WTC11 (cell line): ENCODE data around the gene CAMSAP1. TPM values are rescaled to one million over a fixed set of nuclear protein-coding genes. Genes with fewer than 3 reads are reported as not detected.

ENCODE experiments used
- ATAC-seq: fragments of 200-7000 bp; cut with Tn5 transposase; 2 replicates; pipeline ENCODE4 v1.10.0; 2021; ENCODE audit warnings: mild to moderate bottlenecking, moderate library complexity
- CTCF ChIA-PET: fragments of 300-600 bp; sonication (Branson Sonifier 250); formaldehyde crosslinking; loops from one replicate; lab custom pipeline; 2021; ENCODE audit warnings: antibody characterized with exemption; lab: Charles Lee
- POLR2A ChIA-PET: fragments of 350-600 bp; sonication (Branson Sonifier 250); formaldehyde crosslinking; loops from one replicate; lab custom pipeline; 2021; ENCODE audit warnings: antibody characterized with exemption; lab: Charles Lee
- DNase-seq: peaks from one replicate; pipeline ENCODE4 v3.0.0; 2021; ENCODE audit warnings: low spot score
- H3K27ac Mint-ChIP-seq: 2 replicates; pipeline ENCODE4 v1.8.0; 2021; ENCODE audit warnings: mixed read lengths
- H3K27me3 Mint-ChIP-seq: 2 replicates; pipeline ENCODE4 v1.8.0; 2021; ENCODE audit warnings: low read depth, mild to moderate bottlenecking, moderate library complexity, mixed read lengths
- H3K36me3 Mint-ChIP-seq: 2 replicates; pipeline ENCODE4 v1.8.0; 2021; ENCODE audit warnings: mixed read lengths
- H3K4me1 Mint-ChIP-seq: 2 replicates; pipeline ENCODE4 v1.8.0; 2022; ENCODE audit warnings: mixed read lengths
- H3K4me3 Mint-ChIP-seq: 2 replicates; pipeline ENCODE4 v1.8.0; 2021; ENCODE audit warnings: mild to moderate bottlenecking, moderate library complexity, mixed read lengths
- H3K9me3 Mint-ChIP-seq: 2 replicates; pipeline ENCODE4 v1.8.0; 2021; ENCODE audit warnings: mixed read lengths
- CREB1 ChIP-seq: sonication (generic); formaldehyde crosslinking; IDR thresholded peaks from 2 replicates; pipeline ENCODE4 v1.8.0; 2023; ENCODE audit warnings: mild to moderate bottlenecking, missing genetic modification reagents
- GRHL2 ChIP-seq: fragments of 250-450 bp; sonication (Bioruptor Pico); IDR thresholded peaks from 2 replicates; pipeline ENCODE4 v1.8.0; 2022; ENCODE audit warnings: mild to moderate bottlenecking, moderate library complexity; ENCODE audit not compliant: insufficient replicate concordance, severe bottlenecking
- HMGXB4 ChIP-seq: sonication (generic); formaldehyde crosslinking; IDR thresholded peaks from 2 replicates; pipeline ENCODE4 v1.8.1; 2023; ENCODE audit warnings: mild to moderate bottlenecking, moderate library complexity, missing genetic modification reagents
- NFATC4 ChIP-seq: fragments of 250-450 bp; sonication (Bioruptor Pico); IDR thresholded peaks from 2 replicates; pipeline ENCODE4 v1.9.0; 2021; ENCODE audit warnings: mild to moderate bottlenecking
- NR2C2 ChIP-seq: sonication (generic); formaldehyde crosslinking; IDR thresholded peaks from 2 replicates; pipeline ENCODE4 v1.8.0; 2022; ENCODE audit warnings: mild to moderate bottlenecking, missing genetic modification reagents
- NR3C1 ChIP-seq: sonication (generic); formaldehyde crosslinking; conservative IDR thresholded peaks from 2 replicates; pipeline ENCODE4 v1.8.1; 2023; ENCODE audit warnings: low read depth, mild to moderate bottlenecking, missing genetic modification reagents
- OVOL2 ChIP-seq: fragments of 250-450 bp; sonication (Bioruptor Pico); IDR thresholded peaks from 2 replicates; pipeline ENCODE4 v1.9.0; 2021; ENCODE audit warnings: mild to moderate bottlenecking, borderline replicate concordance
- TEAD4 ChIP-seq: sonication (generic); formaldehyde crosslinking; IDR thresholded peaks from 2 replicates; pipeline ENCODE4 v1.8.0; 2022; ENCODE audit warnings: mild to moderate bottlenecking, missing genetic modification reagents
- ZNF263 ChIP-seq: sonication (generic); formaldehyde crosslinking; IDR thresholded peaks from 2 replicates; pipeline ENCODE4 v1.8.1; 2022; ENCODE audit warnings: low read depth, mild to moderate bottlenecking, moderate library complexity, missing genetic modification reagents
- ZNF396 ChIP-seq: fragments of 250-450 bp; sonication (Bioruptor Pico); IDR thresholded peaks from 2 replicates; pipeline ENCODE4 v1.8.0; 2021; ENCODE audit warnings: mild to moderate bottlenecking, moderate library complexity, borderline replicate concordance
- ZNF423 ChIP-seq: fragments of 250-450 bp; sonication (Bioruptor Pico); IDR thresholded peaks from 2 replicates; pipeline ENCODE4 v2.1.2; 2022; ENCODE audit warnings: mild to moderate bottlenecking, moderate library complexity
- ZNF512 ChIP-seq: sonication (generic); formaldehyde crosslinking; IDR thresholded peaks from 2 replicates; pipeline ENCODE4 v1.8.1; 2022; ENCODE audit warnings: missing genetic modification reagents, borderline replicate concordance
- total RNA-seq: library from RNA; stranded (reverse); gene quantifications from 3 replicates; pipeline ENCODE4 v1.2.3, GENCODE V29; 2021
- TF ChIP-seq, protein P1 (sequence below): fragments of 250-450 bp; sonication (Bioruptor Pico); IDR thresholded peaks from 2 replicates; pipeline ENCODE4 v1.9.0; 2021; ENCODE audit warnings: moderate library complexity, mild to moderate bottlenecking, inconsistent platforms, borderline replicate concordance
- TF ChIP-seq, protein P2 (sequence below): sonication (generic); formaldehyde crosslinking; conservative IDR thresholded peaks from 2 replicates; pipeline ENCODE4 v1.8.1; 2023; ENCODE audit warnings: mild to moderate bottlenecking, low read depth, missing genetic modification reagents, moderate library complexity

Gene CAMSAP1
- total RNA-seq, 1 experiment from 2014 or later: 40.5 TPM

- TF ChIP-seq, protein P1, sequence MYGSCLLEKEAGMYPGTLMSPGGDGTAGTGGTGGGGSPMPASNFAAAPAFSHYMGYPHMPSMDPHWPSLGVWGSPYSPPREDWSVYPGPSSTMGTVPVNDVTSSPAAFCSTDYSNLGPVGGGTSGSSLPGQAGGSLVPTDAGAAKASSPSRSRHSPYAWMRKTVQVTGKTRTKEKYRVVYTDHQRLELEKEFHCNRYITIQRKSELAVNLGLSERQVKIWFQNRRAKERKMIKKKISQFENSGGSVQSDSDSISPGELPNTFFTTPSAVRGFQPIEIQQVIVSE: no peak
- TF ChIP-seq, protein P2, sequence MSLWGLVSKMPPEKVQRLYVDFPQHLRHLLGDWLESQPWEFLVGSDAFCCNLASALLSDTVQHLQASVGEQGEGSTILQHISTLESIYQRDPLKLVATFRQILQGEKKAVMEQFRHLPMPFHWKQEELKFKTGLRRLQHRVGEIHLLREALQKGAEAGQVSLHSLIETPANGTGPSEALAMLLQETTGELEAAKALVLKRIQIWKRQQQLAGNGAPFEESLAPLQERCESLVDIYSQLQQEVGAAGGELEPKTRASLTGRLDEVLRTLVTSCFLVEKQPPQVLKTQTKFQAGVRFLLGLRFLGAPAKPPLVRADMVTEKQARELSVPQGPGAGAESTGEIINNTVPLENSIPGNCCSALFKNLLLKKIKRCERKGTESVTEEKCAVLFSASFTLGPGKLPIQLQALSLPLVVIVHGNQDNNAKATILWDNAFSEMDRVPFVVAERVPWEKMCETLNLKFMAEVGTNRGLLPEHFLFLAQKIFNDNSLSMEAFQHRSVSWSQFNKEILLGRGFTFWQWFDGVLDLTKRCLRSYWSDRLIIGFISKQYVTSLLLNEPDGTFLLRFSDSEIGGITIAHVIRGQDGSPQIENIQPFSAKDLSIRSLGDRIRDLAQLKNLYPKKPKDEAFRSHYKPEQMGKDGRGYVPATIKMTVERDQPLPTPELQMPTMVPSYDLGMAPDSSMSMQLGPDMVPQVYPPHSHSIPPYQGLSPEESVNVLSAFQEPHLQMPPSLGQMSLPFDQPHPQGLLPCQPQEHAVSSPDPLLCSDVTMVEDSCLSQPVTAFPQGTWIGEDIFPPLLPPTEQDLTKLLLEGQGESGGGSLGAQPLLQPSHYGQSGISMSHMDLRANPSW: no peak
- TF ChIP-seq TEAD4 (CRISPR knock-in tag): no peak
Observed at GRCh38 chr9:135886147-135886981, 21.0 kb downstream of the CAMSAP1 start (continued).

GRCh38 chr9:135885100-135885853 is 22.1 kb downstream of the CAMSAP1 start:
- Mint-ChIP-seq H3K27ac (peak overlapping the region; percentile 71), H3K4me3 (no peak overlapping the region), H3K27me3 (no peaks in the 10 kb centered on the region; the same call in 1 of the 2 replicates), H3K4me1 (peaks cover 72% of the 10 kb centered on the region)
- no peak for ATAC-seq
- POLR2A ChIA-PET: no interaction called here
- TF ChIP-seq ZNF423 (CRISPR knock-in tag): no peak
- no peak for TF ChIP-seq NR2C2 (CRISPR knock-in tag)
- TF ChIP-seq NR3C1 (CRISPR knock-in tag): no peak
- no peak for TF ChIP-seq ZNF396 (CRISPR knock-in tag)
- no peak for TF ChIP-seq OVOL2 (CRISPR knock-in tag)
- no peak for TF ChIP-seq GRHL2 (CRISPR knock-in tag)
- no peak for TF ChIP-seq ZNF512
- no peak for TF ChIP-seq NFATC4
- no peak for TF ChIP-seq ZNF263 (CRISPR knock-in tag)
- no peak for TF ChIP-seq HMGXB4 (CRISPR knock-in tag)
- TF ChIP-seq CREB1 (CRISPR knock-in tag): no peak
- TF ChIP-seq, all 79 proteins: peak for 0
- Mint-ChIP-seq H3K36me3 (peaks cover 8% of the 10 kb centered on the region; the same call in 1 of the 2 replicates), H3K9me3 (no peaks in the 10 kb centered on the region)
- no peak for DNase-seq
- CTCF ChIA-PET: no interaction called here
